ENCODE measurements around the gene NXF1.

The NXF1 gene

GRCh38 chr11:62806611-62807121 is 1.4 kb upstream of the NXF1 start:
- H3K4me3 ChIP-seq (ENCODE audit: low read depth, low read length), result peak overlapping the region; percentile 99
- no peak for DNase-seq (ENCODE audit: low read depth)
- TF ChIP-seq, protein P1, sequence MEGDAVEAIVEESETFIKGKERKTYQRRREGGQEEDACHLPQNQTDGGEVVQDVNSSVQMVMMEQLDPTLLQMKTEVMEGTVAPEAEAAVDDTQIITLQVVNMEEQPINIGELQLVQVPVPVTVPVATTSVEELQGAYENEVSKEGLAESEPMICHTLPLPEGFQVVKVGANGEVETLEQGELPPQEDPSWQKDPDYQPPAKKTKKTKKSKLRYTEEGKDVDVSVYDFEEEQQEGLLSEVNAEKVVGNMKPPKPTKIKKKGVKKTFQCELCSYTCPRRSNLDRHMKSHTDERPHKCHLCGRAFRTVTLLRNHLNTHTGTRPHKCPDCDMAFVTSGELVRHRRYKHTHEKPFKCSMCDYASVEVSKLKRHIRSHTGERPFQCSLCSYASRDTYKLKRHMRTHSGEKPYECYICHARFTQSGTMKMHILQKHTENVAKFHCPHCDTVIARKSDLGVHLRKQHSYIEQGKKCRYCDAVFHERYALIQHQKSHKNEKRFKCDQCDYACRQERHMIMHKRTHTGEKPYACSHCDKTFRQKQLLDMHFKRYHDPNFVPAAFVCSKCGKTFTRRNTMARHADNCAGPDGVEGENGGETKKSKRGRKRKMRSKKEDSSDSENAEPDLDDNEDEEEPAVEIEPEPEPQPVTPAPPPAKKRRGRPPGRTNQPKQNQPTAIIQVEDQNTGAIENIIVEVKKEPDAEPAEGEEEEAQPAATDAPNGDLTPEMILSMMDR (IDR thresholded peaks at IDR 0.05; ENCODE audit: insufficient read depth, low read depth, low read length, missing control alignments), result no peak

- DNase-seq (ENCODE audit: low read depth), result peak; percentile 63
- TF ChIP-seq, protein P1 (IDR thresholded peaks at IDR 0.05; ENCODE audit: insufficient read depth, low read depth, low read length, missing control alignments), result no peak
- H3K4me3 ChIP-seq (ENCODE audit: low read depth, low read length), result peak overlapping the region; percentile 99
These were observed 761 bp upstream of the NXF1 start for GRCh38 chr11:62805961-62806441.

DNA sequence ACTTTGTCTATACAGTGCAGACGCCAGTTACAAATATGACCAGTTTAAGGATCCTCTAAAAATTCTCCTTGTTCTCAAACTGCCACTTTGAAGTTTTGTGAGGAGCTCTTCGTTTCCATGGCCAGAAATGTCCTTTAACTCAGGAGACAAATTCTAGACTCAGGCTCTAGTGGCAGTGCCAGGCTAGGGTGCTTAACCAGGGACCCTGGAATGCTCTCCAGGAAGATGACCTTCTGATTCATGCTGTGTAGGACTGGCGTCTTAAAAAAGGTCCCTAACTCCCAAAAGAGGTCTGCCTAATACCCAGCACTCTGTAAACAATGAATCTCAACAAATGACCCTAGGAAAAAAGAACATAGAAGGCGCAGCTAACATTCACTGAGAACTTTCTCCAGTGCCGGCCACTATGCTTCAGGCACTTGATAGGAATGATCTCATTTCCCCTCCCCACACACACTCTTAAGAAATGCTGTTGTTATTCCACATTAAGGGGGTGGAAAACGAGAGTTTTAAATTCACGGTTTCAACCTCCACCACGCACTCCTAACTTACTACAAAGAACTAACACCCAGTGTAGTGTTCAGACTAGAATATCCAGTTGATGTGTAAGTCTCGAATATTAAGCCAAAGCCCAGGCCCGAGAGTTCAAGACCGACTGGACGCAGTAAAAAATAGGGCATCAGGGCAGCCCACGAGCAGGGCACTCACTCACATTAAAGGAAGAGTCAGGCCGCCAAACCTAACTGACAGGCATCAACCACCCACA is 747 bp downstream of the NXF1 start:
- H3K4me3 ChIP-seq (ENCODE audit: low read depth, low read length), result peak overlapping the region; percentile 99
- peak; percentile 46 for DNase-seq (ENCODE audit: low read depth)
- TF ChIP-seq, protein P1 (IDR thresholded peaks at IDR 0.05; ENCODE audit: insufficient read depth, low read depth, low read length, missing control alignments), result no peak

GRCh38 chr11:62801071-62801470 is 4.2 kb downstream of the NXF1 start:
- TF ChIP-seq, protein P1 (IDR thresholded peaks at IDR 0.05; ENCODE audit: insufficient read depth, low read depth, low read length, missing control alignments), result no peak
- DNase-seq (ENCODE audit: low read depth), result no peak
- H3K4me3 ChIP-seq (ENCODE audit: low read depth, low read length), result no peak overlapping the region

GRCh38 chr11:62799486-62799885 is 5.8 kb downstream of the NXF1 start:
- DNase-seq (ENCODE audit: low read depth), result no peak
- TF ChIP-seq, protein P1 (IDR thresholded peaks at IDR 0.05; ENCODE audit: insufficient read depth, low read depth, low read length, missing control alignments), result no peak
- H3K4me3 ChIP-seq (ENCODE audit: low read depth, low read length), result no peak overlapping the region

- no peak overlapping the region for H3K4me3 ChIP-seq (ENCODE audit: low read depth, low read length)
- TF ChIP-seq, protein P1 (IDR thresholded peaks at IDR 0.05; ENCODE audit: insufficient read depth, low read depth, low read length, missing control alignments), result no peak
- no peak for DNase-seq (ENCODE audit: low read depth)
These were observed 9.0 kb downstream of the NXF1 start for GRCh38 chr11:62796281-62796680.
